H1 (cell line): Measurements from ENCODE around the gene RSBN1.

Source experiments
- CEBPB ChIP-seq: IDR thresholded peaks from 2 replicates; pipeline ENCODE4 v1.6.1; 2012; ENCODE audit warnings: low read depth, low read length
- CREB1 ChIP-seq: IDR thresholded peaks from 2 replicates; pipeline ENCODE4 v1.6.1; 2012; ENCODE audit warnings: inconsistent platforms
- EZH2 ChIP-seq: fragments of 200-600 bp; sonication (generic); IDR thresholded peaks from 2 replicates; pipeline ENCODE4 v1.7.1; 2012; ENCODE audit warnings: low read depth, mild to moderate bottlenecking, moderate library complexity, low read length, inconsistent platforms; ENCODE audit not compliant: severe bottlenecking
- HDAC2 ChIP-seq, 2 experiments: fragments of 300-600 bp in 1 of 2; sonication (generic) in 1 of 2; IDR thresholded peaks; 2 replicates each; pipeline ENCODE4 v1.6.1; 2011 to 2012; ENCODE audit warnings: low read depth in 2 of 2, low read length in 2 of 2, mild to moderate bottlenecking in 2 of 2, moderate library complexity in 2 of 2, borderline replicate concordance in 1 of 2, inconsistent platforms in 1 of 2
- JUND ChIP-seq: IDR thresholded peaks from 2 replicates; pipeline ENCODE4 v1.6.1; 2011; ENCODE audit warnings: mild to moderate bottlenecking, improper control_type of control experiment, low read length
- KDM5A ChIP-seq: fragments of 200-600 bp; IDR thresholded peaks from 2 replicates; pipeline ENCODE4 v1.7.1; 2012; ENCODE audit warnings: mild to moderate bottlenecking, low read length, inconsistent platforms, mixed read lengths
- POLR2AphosphoS5 ChIP-seq: IDR thresholded peaks from 2 replicates; pipeline ENCODE4 v1.6.1; 2011; ENCODE audit warnings: low read depth, low read length

- TF ChIP-seq EZH2 (no peak), JUND (no peak), CREB1 (no peak), CEBPB (no peak), POLR2AphosphoS5 (no peak), HDAC2 (IDR thresholded peaks at IDR 0.05; ENCODE audit: borderline replicate concordance in 1 of 2, low read depth in 2 of 2, low read length in 2 of 2) (no peak), KDM5A (no peak)
Observed at GRCh38 chr1:113763661-113764060, 48.6 kb downstream of the RSBN1 start.
